ENCODE results near the gene COTL1.
"Not testable (repeated sequence)": the region's sequence is repeated elsewhere in the genome, so short reads cannot be mapped to it uniquely, and the experiment has no call there.

The COTL1 gene

DNA sequence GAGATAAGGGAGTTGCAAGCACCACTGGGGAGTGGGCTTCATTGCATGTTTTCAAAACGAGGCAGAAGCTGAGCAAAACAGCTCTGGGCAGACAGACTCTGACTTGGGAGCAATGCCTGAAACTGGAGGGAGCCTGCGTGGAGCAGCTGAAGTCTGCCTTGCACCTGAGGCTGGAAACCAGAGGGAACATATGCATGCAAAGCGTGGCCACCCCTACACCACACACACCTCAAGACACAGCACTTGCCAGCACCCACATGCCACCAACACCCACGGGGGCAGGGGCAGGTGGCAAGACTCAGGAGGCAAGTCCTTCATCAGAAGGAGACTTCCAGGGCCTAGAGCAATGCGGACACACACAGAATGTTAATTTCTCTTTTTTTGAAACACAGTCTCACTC, 45.8 kb downstream of the COTL1 start:
- DNase-seq (ENCODE audit: low spot score) = no peak
- FAIRE-seq = no peak

DNA sequence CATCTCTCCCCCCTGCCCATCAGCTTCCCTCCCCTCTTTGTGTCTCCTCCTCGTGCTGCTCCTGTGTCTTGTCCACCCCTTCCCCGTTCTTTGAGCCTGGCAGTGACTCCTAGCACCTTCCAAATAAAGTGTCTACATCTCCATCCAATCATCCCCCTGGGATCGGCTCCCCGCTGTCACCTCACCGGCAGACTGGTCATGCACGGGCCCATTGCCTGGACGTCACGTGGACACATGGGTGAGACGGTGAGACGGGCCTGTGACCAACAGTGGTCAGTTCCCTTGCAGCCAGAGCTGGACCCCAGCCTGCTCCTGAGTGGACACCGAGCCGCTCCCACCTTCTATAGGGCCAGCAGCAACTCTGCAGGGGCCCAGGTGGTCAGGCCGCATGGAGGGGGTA, 46.4 kb downstream of the COTL1 start:
- DNase-seq (ENCODE audit: low spot score) (no peak), FAIRE-seq (no peak)

DNA sequence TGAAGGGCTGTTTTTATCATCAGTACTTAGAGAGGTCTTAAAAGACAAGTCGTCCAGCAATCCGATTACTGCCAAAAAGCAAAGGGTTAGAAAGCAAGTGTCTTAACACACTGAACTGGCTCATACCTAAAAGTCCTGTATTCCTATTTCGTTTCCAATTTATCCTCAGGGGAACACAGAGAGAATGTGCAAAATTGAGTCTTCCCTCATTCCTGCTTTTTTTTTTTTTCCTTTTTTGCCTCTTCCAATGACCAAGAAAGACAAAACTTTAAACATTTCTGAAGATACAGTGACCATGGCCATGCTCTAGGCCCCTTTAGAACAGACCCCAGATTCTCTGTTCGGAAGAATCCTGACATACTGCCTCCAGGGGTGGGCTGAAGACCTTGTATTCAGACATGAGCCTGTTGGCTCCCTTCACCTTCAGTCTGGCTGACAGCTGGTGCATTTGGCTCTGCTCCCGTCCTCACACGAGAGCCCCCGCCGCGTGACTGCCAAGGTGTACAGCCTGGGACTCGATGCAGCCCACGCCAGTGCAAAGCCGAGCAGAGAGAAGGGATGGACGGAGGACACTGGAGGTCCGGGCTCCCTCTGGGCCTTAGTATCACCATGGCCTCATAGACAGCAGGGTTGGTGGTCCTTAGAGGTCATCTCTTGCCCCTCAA, 47.0 kb downstream of the COTL1 start:
- no peak for FAIRE-seq
- no peak for DNase-seq (ENCODE audit: low spot score)

DNA sequence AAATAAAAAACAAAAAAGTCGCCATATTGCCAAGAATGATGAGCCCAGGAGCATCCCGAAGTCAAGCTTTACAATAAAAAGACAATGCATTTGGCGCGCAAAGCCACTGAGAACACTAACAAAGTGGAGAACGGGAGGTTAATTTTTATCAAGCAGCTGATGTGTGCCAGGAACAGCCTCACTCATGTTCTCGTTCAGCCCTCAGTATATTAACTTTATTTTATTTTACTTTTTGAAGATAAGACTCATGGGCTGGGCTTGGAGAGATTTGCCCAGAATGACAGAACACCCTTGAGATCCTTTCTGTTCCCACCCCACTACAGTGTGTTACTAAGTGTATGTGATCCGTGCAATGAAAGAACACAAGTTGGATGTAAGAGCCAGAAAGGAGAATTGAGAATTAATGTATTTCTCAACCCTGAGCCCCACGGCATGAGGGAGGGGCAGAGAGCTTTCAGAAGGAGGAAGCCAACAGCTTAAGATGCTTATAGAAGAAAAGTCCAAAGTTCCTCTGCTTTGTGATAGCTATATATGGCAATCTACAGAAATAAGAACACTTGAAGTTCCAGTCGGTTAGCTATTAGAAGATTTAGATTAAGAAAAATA, 48.4 kb downstream of the COTL1 start:
- DNase-seq (ENCODE audit: low spot score) (no peak), FAIRE-seq (no peak)

DNA sequence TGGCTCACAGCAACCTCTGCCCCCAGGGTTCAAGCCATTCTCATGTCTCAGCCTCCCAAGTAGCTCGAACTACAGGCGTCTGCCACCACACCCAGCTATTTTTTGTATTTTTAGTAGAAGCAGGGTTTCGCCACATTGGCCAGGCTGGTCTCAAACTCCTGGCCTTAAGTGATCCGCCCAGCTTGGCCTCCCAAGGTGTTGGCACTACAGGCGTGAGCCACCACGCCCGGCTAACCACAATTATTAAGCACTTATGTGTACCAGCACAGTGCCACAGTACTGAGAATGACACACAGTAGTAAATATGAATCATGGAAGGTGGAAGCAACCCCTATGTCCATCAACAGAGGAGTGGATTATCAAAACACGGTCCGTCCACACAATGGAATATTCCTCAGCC, 49.8 kb downstream of the COTL1 start:
- DNase-seq (ENCODE audit: low spot score) = no peak
- no peak for FAIRE-seq

DNA sequence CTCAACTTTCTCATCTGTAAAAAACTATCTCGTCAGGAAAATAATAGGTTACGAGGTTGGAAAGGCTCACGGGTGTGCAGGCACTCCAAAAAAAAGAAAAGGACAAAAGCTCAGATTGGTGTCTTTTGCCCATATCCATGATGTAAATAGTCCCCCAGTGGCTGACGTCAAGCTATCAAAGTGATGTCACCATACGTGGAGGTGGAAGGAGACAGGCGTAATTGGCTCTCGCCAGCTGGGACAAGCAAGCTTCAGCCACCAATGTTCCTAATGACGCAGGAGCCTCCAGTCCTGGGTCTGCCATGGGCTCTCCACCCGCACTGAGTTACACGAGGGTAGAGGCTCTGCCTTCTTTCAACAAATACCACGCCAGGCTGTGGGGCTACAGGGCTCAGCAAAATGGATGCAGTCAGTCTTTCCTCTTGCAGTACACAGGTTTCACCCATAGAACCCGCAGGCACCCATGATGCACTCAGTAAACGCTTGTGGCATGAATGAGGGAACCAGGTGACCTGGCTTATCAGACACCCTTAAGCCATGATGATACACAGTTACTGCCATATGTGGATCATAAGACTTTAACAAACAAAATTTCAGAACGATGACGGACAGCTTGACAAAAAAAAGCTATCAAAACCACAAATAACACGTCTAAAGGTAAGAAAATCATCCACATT, 50.5 kb downstream of the COTL1 start:
- no peak for DNase-seq (ENCODE audit: low spot score)

DNA sequence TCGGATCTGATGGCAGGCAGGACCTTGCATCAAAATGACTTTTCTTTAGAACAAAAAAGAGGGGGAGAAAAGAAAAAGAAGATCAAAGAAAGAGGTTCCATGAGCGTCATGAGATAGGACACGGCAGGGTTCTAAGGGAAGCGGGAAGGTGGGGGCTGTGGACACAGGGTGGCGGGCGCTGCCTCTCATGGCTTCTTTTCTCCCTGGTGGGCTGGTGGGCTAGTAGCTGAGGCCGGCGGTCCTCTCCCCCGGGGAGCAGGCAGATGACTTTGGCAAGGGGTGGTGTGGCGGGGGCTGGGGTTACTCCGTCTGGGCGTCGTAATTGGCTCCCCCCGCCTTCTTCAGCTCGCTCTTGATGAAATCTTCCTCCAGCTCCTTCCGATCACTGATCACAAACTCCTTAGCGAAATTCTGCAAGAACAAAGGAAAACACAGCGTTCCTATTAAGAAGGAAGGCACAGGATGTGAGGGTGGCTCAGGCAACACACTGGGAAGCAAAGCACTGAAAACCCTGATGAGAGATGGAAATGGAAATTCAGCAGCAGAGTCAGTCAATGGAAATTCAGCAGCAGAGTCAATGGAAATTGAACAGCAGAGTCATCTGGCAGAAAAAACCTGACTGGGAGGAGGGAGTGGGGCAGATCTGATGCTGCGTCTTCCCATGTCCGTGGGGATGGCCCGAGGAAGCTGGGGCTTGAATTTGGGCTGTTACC, 51.2 kb downstream of the COTL1 start:
- FAIRE-seq (no peak), DNase-seq (ENCODE audit: low spot score) (no peak)

More for the DNA sequence above, 50.5 kb downstream of the COTL1 start:
- no peak for FAIRE-seq

DNA sequence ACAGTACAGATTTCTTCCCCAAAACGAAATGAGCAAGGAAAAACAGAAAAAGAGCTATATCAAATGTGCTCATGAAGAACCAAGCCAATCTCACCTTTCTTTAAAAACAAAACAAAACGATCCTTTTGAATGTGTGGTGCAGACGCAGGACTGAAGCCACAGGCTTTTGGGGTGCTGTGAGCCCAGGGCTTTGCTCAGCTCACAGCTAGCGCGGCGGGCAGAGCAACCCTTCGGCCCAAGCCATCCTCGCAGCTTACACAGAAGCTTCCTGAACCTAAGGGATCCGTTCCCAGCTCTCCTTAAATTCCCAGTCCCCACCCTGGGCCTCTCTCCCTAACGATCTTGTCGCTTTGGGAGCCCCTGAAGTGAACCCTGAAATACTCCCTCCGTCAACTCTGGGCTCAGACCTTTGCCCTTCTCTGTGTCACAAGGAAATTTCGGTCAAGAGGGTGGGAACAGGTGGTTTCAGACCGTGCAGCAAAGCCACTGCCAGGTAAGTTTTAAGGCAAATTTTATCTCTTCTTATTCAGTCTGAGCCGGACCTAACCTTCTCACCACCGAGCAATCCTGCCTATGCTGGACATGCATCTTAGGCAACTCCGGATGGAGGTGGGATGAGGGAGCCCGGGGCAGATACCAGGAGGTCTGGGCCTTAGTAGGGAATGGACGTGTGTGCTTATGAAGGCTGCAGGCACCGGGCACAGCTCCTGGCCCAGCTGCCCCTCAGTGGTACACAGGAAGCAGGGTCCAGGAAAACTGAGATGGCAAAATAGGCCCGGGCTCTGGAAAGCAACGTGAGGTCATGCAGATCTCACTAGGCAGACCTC, 52.0 kb downstream of the COTL1 start:
- DNase-seq (ENCODE audit: low spot score) (no peak), FAIRE-seq (no peak)

DNA sequence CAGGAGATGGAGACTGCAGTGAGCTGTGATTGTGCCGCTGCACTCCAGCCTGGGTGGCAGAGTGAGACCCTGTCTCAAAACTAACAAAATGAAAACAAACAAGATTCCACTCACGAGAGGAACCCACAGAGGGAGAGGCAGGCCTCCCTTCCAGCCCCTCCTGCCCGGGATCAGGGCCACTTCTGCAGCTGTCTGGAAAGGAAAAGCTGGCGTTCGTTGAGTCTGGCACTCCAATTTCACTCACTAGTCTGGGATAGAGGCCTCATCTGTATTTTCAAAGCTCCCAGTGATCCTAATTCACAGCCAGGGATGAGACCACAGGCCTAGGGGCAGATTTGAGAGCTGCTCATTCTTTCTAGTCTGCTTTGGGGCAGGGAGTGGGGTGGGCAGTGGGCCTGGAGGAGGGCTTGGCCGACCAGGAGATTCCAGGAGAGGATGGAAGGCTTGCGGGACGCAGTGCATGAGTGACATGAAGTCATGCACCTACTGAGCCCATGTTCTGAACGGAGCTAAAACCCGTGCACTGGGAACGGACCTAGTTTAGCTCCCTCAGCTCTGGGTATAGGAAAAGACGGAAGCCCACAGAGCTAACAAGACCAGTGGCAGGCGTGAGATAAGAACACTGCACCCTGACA, 54.0 kb downstream of the COTL1 start:
- FAIRE-seq (no peak), DNase-seq (ENCODE audit: low spot score) (no peak)

DNA sequence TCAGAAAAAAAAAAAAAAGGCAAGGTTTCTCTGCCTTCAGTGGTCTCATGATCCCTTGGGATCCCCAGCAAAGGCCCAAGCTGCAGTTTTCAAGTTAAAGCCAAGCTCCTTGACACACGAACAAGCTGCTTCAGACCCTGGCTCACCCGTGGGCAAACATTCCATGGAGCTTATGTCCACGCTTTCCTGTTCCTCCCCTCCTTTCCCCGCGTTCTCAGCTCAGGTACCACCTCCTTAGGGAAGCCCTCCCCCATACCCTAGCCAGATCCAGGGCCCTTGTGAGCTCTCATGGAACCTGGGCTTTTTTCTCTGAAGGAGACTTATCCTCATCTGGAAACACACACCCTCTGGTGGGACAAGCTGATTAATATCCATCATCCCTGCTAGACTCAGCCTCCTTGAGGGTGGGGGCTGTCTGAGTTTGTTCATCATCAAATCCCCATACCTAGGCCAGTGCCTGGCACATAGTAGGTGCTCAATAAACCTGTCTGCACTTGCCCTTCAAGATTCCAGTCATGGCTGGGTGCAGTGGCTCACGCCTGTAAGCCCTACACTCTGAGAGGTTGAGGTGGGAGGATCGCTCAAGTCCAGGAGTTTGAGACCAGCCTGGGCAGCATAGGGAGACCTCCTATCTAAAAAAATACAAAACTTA, 54.7 kb downstream of the COTL1 start:
- no peak for FAIRE-seq

DNA sequence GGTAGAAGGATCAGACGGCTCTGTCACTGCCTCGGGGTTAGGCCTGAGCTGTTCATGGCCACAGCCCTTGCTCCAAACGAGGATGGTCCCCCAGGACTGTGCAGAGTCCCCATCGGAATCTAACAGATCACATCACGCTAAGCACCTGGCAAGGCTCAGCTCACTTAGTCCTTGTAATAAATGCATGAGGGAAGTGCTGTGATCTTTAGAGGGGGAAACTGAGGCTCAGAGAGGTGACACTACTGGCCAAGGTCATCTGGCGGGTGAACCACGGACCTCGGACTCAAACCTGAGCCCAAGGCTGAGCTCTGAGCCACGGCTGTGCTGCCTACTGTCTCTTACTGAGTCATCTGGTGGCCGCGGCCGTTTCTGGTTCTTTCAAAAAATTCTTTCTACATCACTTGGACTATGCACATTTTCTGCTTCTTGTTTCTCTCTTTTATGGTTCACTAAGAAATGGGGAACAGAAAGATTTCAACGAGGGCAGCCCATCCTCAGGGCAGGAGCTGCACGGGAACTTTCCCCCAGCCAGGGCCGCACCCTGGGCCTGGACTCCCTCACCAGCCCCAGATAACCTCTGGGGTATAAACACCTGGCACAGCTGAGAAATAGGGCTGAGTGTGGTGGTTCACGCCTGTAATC, 55.6 kb downstream of the COTL1 start:
- no peak for DNase-seq (ENCODE audit: low spot score)
- FAIRE-seq = no peak

More for the DNA sequence above, 54.7 kb downstream of the COTL1 start:
- DNase-seq (ENCODE audit: low spot score) = no peak

DNA sequence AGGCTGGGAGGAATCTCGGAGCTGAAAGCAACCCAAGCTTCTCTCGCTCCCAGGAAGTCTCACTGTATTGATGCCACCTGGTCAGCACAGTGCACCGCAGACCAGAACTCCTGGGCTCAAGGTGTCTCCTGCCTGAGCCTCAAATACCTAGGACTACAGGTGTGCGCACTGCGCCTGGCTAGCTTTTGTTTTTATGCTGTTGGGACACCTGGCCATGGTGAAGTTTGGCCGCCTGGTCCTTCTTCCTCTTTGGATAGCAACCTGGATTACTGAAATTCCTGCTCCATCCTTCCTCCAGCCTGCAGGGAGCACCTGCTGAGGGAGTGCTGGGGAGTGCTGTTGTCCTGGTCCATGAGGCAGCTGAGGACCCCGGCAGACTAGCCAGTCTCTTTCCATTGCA, 56.6 kb downstream of the COTL1 start:
- FAIRE-seq (no peak), DNase-seq (ENCODE audit: low spot score) (no peak)

DNA sequence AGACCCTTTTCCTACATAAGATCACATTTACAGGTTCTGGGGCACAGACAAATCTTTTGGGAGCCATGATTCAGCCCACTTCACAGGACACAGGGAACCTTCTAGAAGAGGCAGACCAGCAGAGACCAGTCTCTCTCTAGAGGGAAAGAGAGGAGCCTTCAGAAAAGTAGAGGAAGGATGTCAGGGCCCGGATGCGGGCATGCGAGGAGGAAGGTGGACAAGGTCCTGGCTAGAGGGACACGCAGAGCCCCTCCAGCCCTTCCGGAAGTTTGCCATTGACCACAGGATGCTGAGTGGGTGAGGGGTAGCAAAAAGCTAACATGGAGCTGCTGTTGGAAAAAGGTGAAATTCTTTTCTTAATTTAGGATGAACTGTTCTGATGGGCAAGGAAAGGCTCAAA, 57.6 kb downstream of the COTL1 start:
- FAIRE-seq = no peak
- DNase-seq (ENCODE audit: low spot score) = no peak

DNA sequence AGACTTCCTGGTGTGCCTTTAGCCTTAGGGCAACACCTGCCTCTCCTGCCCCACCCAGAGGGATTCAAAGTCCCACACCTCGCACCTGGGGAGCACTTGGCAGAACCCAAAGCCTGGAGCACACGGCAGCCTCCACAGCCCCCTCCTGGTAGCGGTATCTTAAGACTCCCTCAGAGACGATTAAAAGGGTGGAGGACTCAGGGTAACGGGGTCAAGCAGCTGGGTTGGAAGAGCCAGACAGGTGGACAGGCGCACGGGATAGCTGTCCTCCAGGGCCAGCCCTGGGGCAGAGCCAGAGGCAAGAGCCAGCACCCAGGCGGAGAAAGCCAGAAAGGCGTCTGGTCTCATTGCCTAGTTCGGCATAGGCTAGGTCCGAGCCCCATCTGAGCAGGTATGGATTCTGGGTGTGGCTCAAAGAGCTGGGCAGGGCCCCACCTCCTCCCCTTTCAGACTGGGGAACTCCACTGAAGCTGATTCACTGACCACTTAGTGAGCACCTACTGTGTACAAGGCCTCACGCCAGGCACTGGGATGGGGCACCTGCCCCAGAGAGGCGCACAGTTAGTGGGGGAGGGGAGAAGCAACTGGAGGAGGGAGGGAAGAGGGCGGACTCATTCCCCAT, 58.5 kb downstream of the COTL1 start:
- DNase-seq (ENCODE audit: low spot score) (no peak), FAIRE-seq (no peak)

DNA sequence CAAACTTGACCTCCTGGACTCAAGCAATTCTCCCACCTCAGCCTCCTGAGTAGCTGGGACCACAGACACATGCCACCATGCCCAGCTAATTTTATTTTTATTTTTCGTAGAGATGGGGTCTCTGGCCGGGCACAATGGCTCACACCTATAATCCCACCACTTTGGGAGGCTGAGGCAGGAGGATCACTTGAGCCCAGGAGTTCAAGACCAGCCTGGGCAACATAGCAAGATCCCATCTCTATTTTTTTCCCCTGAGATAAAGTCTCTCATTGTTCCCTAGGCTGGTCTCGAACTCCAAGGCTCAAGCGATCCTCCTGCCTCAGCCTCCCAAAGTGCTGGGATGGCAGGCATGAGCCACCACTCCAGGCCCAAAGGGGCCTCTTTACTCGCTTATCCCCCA, 59.0 kb downstream of the COTL1 start:
- DNase-seq (ENCODE audit: low spot score); FAIRE-seq: not testable (repeated sequence)

DNA sequence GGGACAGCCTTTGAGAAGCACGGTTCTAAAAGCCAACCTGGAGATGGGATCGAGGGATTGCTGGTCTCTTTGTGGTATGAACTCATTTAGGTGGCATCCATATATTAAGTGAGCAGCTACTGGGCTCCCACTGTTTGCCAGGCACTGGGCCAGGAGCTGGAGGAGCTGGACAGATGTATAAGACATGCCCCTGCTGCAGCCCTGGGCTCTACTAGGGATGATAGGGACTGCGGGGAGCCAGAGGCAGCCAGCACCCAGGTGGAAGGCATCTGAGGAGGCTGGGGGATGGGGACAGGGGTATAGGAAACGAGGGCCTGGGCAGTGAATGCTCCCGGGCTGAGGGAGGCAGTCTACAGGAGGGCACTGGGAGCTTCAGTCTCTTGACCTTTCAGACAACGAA, 60.4 kb downstream of the COTL1 start:
- FAIRE-seq (no peak), DNase-seq (ENCODE audit: low spot score) (no peak)

DNA sequence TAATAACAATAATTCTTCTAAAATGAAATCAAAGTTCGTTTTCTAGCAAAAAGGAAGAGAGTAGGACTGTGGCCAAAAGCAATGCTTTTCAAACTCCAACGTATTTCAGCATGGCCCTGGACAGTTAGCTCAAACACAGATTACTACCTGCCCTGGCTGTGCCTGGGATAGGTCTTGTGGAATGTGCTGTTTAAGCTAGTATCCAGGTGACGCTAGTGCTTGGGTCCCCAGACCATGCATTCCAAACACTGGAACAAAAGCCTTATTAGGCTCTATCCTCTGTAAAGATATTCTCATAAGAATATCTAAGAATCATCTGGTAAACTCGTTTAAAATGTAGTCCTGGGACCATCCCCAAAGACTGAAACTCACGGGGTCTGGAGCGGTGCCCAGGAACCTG, 60.8 kb downstream of the COTL1 start:
- FAIRE-seq (no peak), DNase-seq (ENCODE audit: low spot score) (no peak)

DNA sequence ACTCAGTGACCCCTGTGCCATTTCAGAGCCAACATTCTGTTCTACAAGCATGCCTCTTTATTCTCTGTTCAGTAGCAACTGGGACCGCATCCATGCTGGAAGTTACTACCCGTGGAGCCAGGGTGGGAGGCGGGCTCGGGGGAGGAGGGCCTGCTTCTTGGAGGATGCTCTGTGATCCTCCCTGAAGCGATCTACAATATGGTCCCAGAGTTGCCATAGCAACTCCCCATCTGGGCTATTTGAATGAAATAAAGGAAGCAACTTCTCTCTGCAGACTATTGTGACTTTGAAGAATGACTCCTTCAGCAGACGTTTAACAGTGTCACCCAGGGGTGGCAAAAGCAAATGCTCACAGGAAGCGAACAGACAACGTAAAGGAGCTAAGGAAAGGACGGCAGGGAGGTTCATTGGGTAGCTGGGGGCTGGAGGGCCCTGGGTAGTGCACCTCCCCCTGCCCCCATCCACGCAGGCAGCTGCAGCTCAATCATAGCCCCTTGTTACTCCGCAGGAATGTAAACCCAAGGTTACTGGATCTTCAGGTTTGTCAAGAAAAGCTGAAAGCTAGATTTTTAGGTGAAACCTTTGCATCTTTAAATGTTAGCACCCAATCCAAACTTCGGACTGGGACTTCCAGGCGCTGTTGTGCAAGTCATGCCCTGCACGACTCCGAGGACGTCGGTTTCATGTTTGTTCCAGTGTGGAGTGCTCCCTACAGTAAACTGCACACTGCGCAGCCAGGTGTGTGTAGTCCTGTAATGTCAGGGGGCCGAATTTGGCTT, 62.3 kb downstream of the COTL1 start:
- no peak for DNase-seq (ENCODE audit: low spot score)
- no peak for FAIRE-seq
